HG03378 (cell line): Measurements from ENCODE around the gene SNAP91.

Source experiments
- ATAC-seq: cut with Tn5 transposase; IDR thresholded peaks from one replicate; pipeline ENCODE4 v1.9.1; 2021; ENCODE audit warnings: mild to moderate bottlenecking, moderate library complexity; ENCODE audit not compliant: unreplicated experiment

The SNAP91 gene

GRCh38 chr6:83546636-83547035 is 162.3 kb downstream of the SNAP91 start:
- ATAC-seq, result no peak

- no peak for ATAC-seq
Observed at GRCh38 chr6:83539678-83540077, 169.2 kb downstream of the SNAP91 start.

DNA sequence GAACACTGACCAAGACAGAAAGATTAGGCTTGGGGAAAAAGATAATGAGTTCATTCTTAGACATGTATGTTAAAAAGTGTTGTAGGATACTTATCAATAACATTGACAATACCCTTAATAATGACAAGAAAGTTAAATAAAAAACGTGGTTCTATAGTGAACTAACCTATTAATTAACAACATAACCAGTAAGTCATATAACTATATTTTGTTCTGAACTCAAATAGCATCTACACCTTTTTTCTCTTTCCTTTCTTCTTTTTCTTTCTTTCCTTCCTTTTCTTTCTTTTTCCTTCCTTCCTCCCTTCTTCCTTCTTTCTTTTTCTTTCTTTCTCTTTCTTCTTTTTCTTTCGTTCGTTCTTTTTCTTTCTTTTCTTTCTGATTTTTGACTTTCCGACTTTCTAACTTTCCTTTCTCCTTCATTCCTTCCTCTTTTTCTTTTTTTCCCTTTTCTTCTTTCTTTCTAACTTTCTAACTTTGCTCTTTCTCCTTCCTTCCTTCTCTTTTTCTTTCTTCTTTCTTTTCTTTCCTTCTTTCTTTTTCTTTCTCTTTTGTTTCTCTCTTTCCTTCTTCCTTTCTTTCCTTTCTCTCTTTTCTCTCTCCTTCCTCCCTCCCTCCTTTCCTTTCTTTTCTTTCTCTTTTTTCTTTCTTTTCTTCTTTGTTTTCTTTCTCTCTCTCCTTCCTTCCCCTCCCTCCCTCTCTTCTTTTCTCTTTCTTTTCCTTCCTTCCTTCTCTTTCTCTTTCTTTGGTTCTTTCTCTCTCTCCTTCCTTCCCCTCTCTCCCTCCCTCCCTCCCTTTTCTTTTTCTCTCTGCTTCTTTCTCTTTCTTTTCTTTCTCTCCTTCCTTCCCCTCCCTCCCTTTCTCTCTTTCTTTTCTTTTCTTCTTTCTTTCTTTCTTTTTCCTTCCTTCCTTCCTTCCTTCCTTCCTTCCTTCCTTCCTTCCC is 172.0 kb downstream of the SNAP91 start:
- no peak for ATAC-seq

GRCh38 chr6:83536034-83536646 is 172.8 kb downstream of the SNAP91 start:
- ATAC-seq, result peak; percentile 79

GRCh38 chr6:83518816-83519480 is 190.0 kb downstream of the SNAP91 start:
- ATAC-seq, result no peak

- no peak for ATAC-seq
Observed at GRCh38 chr6:83517500-83517899, 191.4 kb downstream of the SNAP91 start.

DNA sequence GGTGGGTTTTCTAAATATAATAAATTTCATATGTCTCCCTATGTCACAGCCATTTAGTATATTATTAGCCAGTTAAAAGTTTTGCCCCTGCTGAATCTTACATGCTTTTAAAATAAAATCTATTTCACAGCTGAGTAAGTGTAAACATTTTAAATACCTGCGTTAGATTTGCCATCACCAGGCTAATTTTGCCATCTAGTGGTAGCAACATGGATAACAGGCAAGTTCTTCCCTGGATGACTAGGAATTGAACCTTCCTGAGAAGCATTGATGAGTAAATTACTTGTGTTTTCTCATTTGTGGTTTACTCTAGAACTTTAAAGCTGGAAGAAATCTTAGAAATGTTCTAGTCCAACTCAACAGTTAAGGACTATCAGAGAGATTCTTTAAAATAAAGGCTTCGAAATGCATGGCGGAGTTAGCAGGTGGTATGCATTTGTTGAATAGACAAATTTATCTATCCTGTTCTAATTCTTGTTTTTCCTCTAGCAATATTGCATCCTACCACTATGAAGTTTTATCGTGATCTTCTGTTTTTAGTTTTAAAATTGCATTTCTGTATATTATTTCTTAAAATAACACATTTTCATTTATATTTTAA is 193.9 kb downstream of the SNAP91 start:
- peak; percentile 62 for ATAC-seq

DNA sequence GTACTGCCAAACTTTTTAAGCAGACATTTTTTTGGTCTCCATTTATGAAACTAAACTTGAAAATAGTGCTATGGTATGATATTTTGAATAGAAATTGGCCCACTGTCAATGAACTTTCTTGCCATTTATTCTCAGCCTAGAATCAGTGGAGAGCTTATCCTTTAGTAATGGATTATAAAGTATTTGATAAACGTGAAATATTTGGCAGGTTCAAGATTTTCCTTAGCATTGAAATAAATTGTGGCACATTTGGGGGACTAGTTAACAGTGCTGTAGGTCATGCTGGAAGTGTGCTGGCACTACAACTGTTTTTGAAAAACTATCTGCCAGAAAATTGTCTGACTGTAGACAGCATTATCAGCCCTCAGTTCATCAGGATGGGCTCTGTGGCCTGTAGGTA is 194.4 kb downstream of the SNAP91 start:
- ATAC-seq, result peak; percentile 6

- no peak for ATAC-seq
Observed at GRCh38 chr6:83511901-83512681, 196.8 kb downstream of the SNAP91 start, which contains the start of gene PRSS35. PRSS35 (plus strand) TSS chr6:83512534; CDS start chr6:83523442, 10,908 bp downstream.

- no peak for ATAC-seq
Observed at GRCh38 chr6:83511266-83511665, 197.6 kb downstream of the SNAP91 start.

- no peak for ATAC-seq
Observed at GRCh38 chr6:83510791-83511190, 198.1 kb downstream of the SNAP91 start.

- ATAC-seq, result no peak
Observed at GRCh38 chr6:83509441-83509840, 199.5 kb downstream of the SNAP91 start.

GRCh38 chr6:83505356-83505755 is 203.5 kb downstream of the SNAP91 start:
- ATAC-seq, result no peak
